PC-9 (cell line): ENCODE measurements around the gene SYMPK. TPM values are rescaled to one million over a fixed set of nuclear protein-coding genes. Genes with fewer than 3 reads are reported as not detected.
A peak's percentile ranks its signal among the peaks of the same experiment; 100 is the strongest.

Experiments
- BruUV-seq: library from RNA; stranded (reverse); fragments of 400-500 nt; replicated peaks from 2 replicates; lab custom pipeline; 2021; lab: Mats Ljungman, UMichigan
- CTCF ChIA-PET: fragments of 300-600 bp; sonication (Branson Sonifier 250); formaldehyde crosslinking; loops from one replicate; lab custom pipeline; 2022; ENCODE audit warnings: antibody characterized with exemption; lab: Charles Lee
- POLR2A ChIA-PET: fragments of 300-600 bp; sonication (Branson Sonifier 250); formaldehyde crosslinking; loops from one replicate; lab custom pipeline; 2022; ENCODE audit warnings: antibody characterized with exemption; ENCODE audit not compliant: unreplicated experiment; lab: Charles Lee
- DNase-seq, 2 experiments: peaks; one replicate each; pipeline versions ENCODE4 v3.0.0 to v3.0.0-alpha.2; 2015 to 2022; ENCODE audit warnings: mixed read lengths in 1 of 2
- H2AFZ ChIP-seq: fragments of 200-600 bp; sonication (generic); 2 replicates; pipeline ENCODE4 v1.8.1; 2017; ENCODE audit warnings: antibody characterized with exemption
- H3F3A ChIP-seq: fragments of 200-600 bp; sonication (generic); 2 replicates; pipeline ENCODE4 v1.8.1; 2017; ENCODE audit warnings: antibody characterized with exemption, mild to moderate bottlenecking, low read depth; ENCODE audit not compliant: insufficient read depth
- H3K27ac ChIP-seq: fragments of 200-600 bp; sonication (generic); 2 replicates; pipeline ENCODE4 v1.6.1; 2016; ENCODE audit warnings: mixed run types
- H3K27me3 ChIP-seq: fragments of 200-600 bp; sonication (generic); 2 replicates; pipeline ENCODE4 v1.6.1; 2016; ENCODE audit warnings: low read depth, mixed run types; ENCODE audit not compliant: insufficient read depth
- H3K36me3 ChIP-seq: fragments of 200-600 bp; sonication (generic); 2 replicates; pipeline ENCODE4 v1.6.1; 2016; ENCODE audit warnings: low read depth, mixed run types
- H3K4me1 ChIP-seq: fragments of 200-600 bp; sonication (generic); replicated peaks from 2 replicates; pipeline ENCODE4 v1.6.1; 2016; ENCODE audit warnings: mixed run types; ENCODE audit not compliant: insufficient read depth
- H3K4me2 ChIP-seq: fragments of 200-600 bp; sonication (generic); 2 replicates; pipeline ENCODE4 v1.6.1; 2017; ENCODE audit warnings: mixed run types
- H3K4me3 ChIP-seq: fragments of 200-600 bp; sonication (generic); 2 replicates; pipeline ENCODE4 v1.6.1; 2016; ENCODE audit warnings: mixed run types
- H3K79me2 ChIP-seq: fragments of 200-600 bp; sonication (generic); 2 replicates; pipeline ENCODE4 v1.6.1; 2017; ENCODE audit warnings: low read depth, mixed run types
- H3K9me2 ChIP-seq: fragments of 200-600 bp; sonication (generic); 2 replicates; pipeline ENCODE4 v1.8.1; 2017; ENCODE audit warnings: mild to moderate bottlenecking; ENCODE audit not compliant: insufficient read depth
- H3K9me3 ChIP-seq: fragments of 200-600 bp; sonication (generic); 2 replicates; pipeline ENCODE4 v1.8.1; 2016; ENCODE audit warnings: low read depth; ENCODE audit not compliant: insufficient read depth
- H4K20me1 ChIP-seq: fragments of 200-600 bp; sonication (generic); 2 replicates; pipeline ENCODE4 v1.8.1; 2017; ENCODE audit not compliant: insufficient read depth
- CTCF ChIP-seq: fragments of 200-600 bp; sonication (generic); conservative IDR thresholded peaks from 2 replicates; pipeline ENCODE4 v1.6.1; 2017; ENCODE audit warnings: mixed run types, antibody characterized with exemption, mild to moderate bottlenecking, moderate library complexity
- EZH2 ChIP-seq: fragments of 200-600 bp; sonication (generic); IDR thresholded peaks from 2 replicates; pipeline ENCODE4 v1.8.0; 2017; ENCODE audit warnings: antibody characterized with exemption, low read depth
- intact Hi-C: fragments of 100-400 bp; cut with micrococcal nuclease; formaldehyde crosslinking; loops from one replicate; pipeline ENCODE4 v1.10.0; 2022; ENCODE audit not compliant: unreplicated experiment
- total RNA-seq: library from RNA; stranded (reverse); gene quantifications from 2 replicates; pipeline ENCODE4 v1.2.3, GENCODE V29; 2021

The SYMPK gene
- total RNA-seq, 1 experiment from 2014 or later = 85.5 TPM

DNA sequence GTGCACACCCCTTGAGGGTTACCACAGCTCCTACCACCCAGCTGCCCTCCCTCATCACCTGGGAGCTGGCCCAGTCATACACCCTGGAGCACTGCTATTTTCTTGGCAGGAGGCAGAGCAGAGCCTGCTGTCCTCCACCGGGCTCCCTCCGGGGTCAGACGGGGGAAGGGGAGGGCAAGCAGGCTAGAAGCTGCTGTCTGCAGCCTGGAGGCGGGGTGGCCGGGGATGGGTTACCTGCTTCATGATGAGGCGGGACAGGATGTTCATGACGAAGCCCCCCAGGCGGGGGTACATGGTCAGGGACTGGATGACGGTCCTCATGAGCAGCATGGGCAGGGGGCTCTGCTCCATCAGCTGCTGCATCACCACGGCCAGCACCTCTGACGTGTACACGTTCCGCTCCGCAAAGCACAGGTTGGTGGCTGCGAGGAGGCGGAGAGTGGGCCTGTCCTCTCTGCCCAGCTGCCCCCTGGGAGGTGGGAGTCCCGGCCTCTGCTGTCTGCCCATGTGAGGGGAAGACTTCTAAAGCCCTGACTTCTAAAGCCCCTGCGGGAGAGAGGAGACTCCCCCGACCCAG is 45.1 kb downstream of the SYMPK start:
- no peak overlapping the region for H3K27ac ChIP-seq
- no peaks in the 10 kb centered on the region for H3K36me3 ChIP-seq
- ChIA-PET POLR2A (no interaction called here), CTCF (interaction anchor here (0.6 to 1.1 kb wide), 2 partner anchors 85 to 192 kb away, joined by 3 to 4 read pairs; partner anchors contain the start of gene MYPOP)
- H3K4me1 ChIP-seq = no peaks in the 10 kb centered on the region
- H3F3A ChIP-seq = peaks cover 22% of the 10 kb centered on the region
- H3K79me2 ChIP-seq = no peaks in the 10 kb centered on the region
- no peak overlapping the region for H3K4me3 ChIP-seq
- TF ChIP-seq CTCF (no peak), EZH2 (no peak)
- no peaks in the 10 kb centered on the region for H3K9me2 ChIP-seq
- H3K4me2 ChIP-seq = no peak overlapping the region
- no peaks in the 10 kb centered on the region for H3K9me3 ChIP-seq
- H3K27me3 ChIP-seq = no peaks in the 10 kb centered on the region
- peaks cover 4% of the 10 kb centered on the region; the same call in 1 of the 2 replicates for H4K20me1 ChIP-seq
- H2AFZ ChIP-seq = no peak overlapping the region
- DNase-seq = no peak
- BruUV-seq = no TSS peak
- intact Hi-C loops = loop anchor here (1.0 to 2.0 kb wide), 4 partner anchors 48 to 259 kb away; no protein-coding TSS in a partner anchor

DNA sequence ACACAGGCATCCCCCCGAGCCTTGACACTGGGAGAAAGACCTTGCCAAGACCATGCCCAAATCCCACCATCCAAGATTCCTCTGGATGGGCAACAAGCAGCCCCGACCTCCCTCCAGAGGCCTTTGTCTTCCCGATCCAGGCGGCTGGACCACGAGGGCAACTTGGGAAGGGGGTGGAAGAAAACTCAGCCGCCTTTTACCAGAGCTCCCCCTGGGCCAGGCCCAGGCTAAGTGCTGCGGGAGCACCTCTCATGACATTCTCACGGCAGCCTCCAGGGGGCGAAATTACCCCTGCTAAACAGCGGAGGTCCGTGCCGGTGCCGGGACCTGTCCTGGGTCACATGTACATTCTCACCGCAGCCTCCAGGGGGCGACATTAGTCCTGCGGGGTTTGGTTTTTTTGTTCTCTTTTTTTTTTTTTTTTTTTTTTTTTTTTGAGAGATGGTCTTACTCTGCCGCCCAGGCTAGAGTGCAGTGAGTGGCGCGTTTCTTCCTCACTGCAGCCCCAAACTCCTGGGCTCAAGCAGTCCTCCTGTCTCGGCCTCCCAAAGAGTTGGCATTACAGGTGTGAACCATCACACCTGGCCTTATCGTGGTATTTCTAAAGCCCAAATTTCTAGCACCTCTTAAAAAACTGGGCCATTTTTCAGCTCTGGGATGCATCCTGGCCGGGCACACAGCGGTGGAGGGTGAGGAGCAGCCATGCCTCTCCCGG is 45.8 kb downstream of the SYMPK start:
- DNase-seq = peak; percentile 86 to 95
- H3K27ac ChIP-seq = no peak overlapping the region
- H3K36me3 ChIP-seq = no peaks in the 10 kb centered on the region
- peaks cover 4% of the 10 kb centered on the region; the same call in 1 of the 2 replicates for H4K20me1 ChIP-seq
- intact Hi-C loops = loop anchor here (1.0 to 2.0 kb wide), 4 partner anchors 47 to 260 kb away; no protein-coding TSS in a partner anchor
- no peaks in the 10 kb centered on the region for H3K9me2 ChIP-seq
- H3K27me3 ChIP-seq = no peaks in the 10 kb centered on the region
- H3F3A ChIP-seq = peaks cover 28% of the 10 kb centered on the region
- H3K4me3 ChIP-seq = no peak overlapping the region
- H3K4me1 ChIP-seq = no peaks in the 10 kb centered on the region
- H2AFZ ChIP-seq = no peak overlapping the region
- no peaks in the 10 kb centered on the region for H3K9me3 ChIP-seq
- H3K79me2 ChIP-seq = no peaks in the 10 kb centered on the region
- no peak overlapping the region for H3K4me2 ChIP-seq
- CTCF ChIA-PET = interaction anchor here (0.6 to 1.1 kb wide), 14 partner anchors 12 to 578 kb away, joined by 3 to 16 read pairs (median 4); partner anchors contain the start of genes DMPK, MYPOP and SIX5
- BruUV-seq = no TSS peak
- POLR2A ChIA-PET = interaction anchor here (0.6 kb wide), 1 partner anchor 69 kb away, joined by 7 read pairs; the partner anchor contains the start of gene IRF2BP1
- peak; percentile 99 for TF ChIP-seq CTCF
- TF ChIP-seq EZH2 = no peak

DNA sequence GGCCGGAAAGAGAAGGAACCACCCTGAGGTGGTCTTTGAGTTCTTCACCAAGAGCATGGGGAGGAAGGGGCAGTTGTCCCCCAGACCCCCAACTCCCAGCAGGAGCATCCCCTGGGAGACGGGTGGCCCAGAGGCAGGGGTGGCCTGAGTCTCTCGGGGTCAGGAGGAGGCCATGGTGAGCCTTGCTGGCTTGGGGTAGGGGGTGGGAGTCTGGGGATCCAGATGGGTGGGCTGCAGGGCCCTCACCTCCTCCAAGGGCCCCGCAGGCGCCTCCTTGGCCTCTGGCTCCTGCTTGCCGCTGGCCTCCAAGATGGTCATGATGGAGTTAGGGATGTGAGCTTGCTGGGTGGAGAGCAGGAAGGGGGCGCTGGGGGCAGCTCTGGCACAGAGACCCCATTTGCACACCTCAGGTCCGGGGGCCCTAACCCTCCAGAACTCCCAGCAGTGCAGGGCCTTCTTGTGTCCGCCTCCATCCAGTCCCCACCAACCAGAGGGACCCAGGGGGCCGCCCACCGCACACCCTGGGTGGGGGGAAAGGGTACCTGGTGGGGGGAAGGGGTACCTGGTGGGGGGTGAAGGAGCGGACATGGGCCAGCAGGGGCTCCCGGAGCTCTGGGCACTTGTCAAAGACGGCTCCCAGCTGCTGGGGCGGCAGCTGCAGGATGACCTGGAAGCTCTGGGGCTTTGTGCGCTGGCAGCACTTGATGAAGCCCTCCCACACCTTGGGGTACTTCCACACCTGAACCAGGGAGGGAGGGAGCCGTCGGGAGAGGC is 46.5 kb downstream of the SYMPK start:
- TF ChIP-seq EZH2 = no peak
- no peak for TF ChIP-seq CTCF
- no peak for DNase-seq
- ChIA-PET POLR2A (interaction anchor here (0.6 kb wide), 1 partner anchor 70 kb away, joined by 7 read pairs; the partner anchor contains the start of gene IRF2BP1), CTCF (interaction anchor here (0.6 to 1.1 kb wide), 14 partner anchors 13 to 579 kb away, joined by 3 to 16 read pairs (median 4); partner anchors contain the start of genes DMPK, MYPOP and SIX5)
- Histone ChIP-seq H3K9me2 (no peaks in the 10 kb centered on the region), H3K4me1 (no peaks in the 10 kb centered on the region), H3F3A (peaks cover 31% of the 10 kb centered on the region), H3K27me3 (no peaks in the 10 kb centered on the region), H3K9me3 (no peaks in the 10 kb centered on the region), H3K79me2 (no peaks in the 10 kb centered on the region), H3K4me2 (no peak overlapping the region), H3K4me3 (no peak overlapping the region), H4K20me1 (peaks cover 4% of the 10 kb centered on the region; the same call in 1 of the 2 replicates), H3K36me3 (no peaks in the 10 kb centered on the region), H3K27ac (no peak overlapping the region), H2AFZ (no peak overlapping the region)
- BruUV-seq = no TSS peak
- intact Hi-C loops = loop anchor here (1.0 to 2.0 kb wide), 4 partner anchors 46 to 260 kb away; no protein-coding TSS in a partner anchor
